ENCODE measurements around the gene DIO3.
A peak's percentile ranks its signal among the peaks of the same experiment; 100 is the strongest.
"Not testable (repeated sequence)": the region's sequence is repeated elsewhere in the genome, so short reads cannot be mapped to it uniquely, and the experiment has no call there.

DIO3 gene

DNA sequence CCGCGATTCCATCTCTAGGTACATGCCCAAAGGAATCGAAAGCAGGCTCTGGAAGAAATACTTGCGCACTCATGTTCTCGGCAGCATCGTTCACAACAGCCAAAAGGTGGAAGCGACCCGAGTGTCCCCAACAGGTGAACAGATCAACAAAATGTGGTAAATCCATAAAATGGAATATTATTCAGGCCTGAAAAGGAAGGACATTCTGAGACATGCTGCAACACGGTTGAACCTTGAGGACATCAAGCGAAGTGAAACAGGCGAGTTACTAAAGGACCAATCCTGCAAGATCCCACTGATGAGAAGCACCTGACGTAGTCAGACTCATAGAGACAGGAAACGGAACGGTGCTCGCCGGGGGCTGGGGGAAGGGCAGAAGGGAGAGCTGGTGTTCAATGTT is 17.5 kb upstream of the DIO3 start:
- DNase-seq: no peak

DNA sequence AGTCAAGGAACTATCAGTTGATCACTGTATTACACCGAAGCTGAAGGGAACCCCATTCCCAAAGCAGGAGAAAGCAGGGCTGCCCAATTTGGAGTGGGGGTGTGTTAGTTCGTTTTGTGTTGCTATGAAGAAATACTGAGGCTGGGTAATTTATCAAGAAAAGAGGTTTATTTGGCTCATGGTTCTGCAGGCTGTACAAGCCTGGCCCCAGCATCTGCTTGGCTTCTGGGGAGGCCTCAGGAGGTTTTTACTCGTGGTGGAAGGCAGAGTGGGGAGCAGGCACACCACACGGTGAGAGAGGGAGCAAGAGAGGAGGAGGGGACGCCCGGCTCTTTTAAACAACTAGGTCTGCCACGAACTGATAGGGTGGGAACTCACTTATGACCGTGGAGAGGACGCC is 16.7 kb upstream of the DIO3 start:
- no peak for DNase-seq

GRCh38 chr14:101546706-101547105 is 14.6 kb upstream of the DIO3 start:
- no peak for DNase-seq

DNA sequence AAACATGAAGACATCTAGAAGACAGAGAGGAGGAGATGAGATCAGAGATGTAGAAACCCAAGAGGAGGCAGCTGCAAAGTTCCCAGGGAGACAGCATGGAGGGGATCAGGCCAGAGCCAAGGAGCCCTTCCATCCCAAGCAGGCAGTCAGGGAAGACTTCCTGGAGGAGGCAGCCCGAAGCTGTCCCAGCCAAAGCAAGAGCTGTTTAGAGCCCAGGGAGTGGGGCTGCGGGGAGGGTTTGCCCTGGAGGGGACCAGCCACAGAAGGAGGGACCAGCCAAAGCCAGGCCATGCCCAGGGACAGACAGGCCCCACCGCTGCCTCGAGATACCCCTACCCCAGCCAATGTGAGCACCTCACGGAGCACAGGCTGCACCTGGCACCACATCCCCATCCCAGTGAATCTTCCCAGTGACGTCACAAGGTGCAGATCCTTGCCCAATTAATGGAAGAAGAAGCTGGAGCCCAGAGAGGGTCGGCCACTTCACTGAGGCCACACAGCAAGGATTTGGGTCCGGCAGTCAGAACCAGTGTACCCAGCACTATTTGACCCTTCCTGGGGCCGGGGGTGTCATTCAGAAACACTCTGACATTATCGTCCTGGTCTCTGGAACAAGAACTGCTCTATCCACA is 14.1 kb upstream of the DIO3 start:
- no peak for DNase-seq

GRCh38 chr14:101547961-101548669 is 13.2 kb upstream of the DIO3 start:
- DNase-seq: no peak

- no peak for DNase-seq
Observed at GRCh38 chr14:101548710-101549109, 12.6 kb upstream of the DIO3 start.

DNA sequence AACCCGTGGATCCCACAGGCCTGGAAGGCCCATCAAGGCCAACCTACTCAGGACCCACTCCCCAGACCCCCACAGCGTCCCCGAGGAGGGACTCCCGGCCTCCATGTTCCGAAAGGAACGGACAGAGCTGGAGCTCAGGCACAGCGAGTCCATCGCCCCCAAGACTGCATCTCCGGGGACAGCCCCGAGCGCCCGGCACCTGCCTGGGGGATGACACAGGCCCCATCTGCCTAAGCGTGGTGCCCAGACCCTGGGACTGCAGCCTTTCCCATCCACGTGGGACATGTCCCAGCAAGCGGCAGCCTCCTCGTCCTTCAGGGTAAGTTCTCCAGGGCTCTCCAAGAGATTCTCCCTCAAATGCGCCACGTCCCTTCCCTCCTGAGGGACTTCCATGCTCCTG is 12.1 kb upstream of the DIO3 start:
- no peak for DNase-seq

GRCh38 chr14:101550202-101550912 is 10.9 kb upstream of the DIO3 start:
- DNase-seq: not testable (repeated sequence)

DNA sequence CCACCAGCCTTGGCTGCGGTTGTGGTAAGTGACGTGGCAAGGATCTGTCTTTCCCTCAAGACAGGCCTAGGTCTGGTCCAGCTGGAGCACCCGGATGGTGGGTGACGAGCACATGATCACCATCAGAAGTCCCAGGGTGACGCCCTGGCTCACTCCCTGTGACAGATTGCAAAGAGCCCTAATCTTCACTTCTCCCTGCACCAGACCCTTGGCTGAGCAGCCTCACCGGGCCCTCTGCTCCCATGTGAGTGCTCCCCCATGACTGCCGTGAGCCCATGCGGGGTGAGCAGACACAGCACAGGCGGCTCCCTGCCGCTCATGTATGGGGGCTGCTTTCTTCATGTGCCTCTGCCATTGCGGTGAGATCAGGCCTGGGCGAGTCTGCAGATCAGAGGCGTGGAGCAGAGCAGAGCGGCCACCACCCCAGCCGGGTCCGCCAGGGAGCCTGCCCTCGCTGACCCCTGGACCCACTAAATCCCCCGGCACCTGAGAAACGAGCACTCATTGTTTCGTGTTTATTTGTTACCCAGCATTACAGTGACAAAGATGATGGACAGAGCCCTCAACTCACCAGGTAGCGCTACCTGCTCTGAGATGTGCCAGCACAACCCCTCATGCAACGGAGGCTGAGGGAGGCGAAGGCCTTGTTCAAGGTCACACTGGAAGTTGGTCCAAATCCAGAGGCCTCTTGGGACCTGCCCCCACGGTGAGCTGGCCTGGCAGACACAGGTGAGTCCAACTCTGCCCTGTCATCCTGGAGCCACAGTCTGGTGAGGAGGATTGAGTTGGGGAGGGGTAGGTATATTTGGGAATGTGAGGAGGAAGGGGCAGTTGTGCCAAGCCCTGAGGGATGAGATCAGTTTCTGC is 9.3 kb upstream of the DIO3 start:
- DNase-seq: no peak

DNA sequence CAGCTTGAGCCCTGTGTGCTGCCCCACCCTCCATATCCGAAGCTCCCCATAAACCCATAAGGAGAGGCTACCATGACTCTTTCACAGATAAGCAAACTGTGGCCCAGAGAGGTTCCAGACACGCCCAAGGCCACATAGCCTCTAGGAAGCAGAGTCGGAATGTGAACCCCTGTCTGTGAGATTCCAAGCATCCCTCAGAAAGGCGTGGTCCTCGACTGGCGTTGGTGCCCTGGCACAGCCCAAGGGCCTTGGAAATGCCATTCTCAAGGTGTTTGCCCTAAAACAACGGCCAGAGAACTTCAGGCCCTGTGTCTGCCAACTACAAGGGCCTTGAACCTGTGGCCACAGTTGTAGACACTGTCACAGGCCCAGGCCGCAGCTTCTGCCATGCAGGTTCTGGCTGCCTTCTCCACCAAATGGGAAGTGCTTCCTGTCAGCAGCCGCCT is 8.5 kb upstream of the DIO3 start:
- DNase-seq: no peak

DNA sequence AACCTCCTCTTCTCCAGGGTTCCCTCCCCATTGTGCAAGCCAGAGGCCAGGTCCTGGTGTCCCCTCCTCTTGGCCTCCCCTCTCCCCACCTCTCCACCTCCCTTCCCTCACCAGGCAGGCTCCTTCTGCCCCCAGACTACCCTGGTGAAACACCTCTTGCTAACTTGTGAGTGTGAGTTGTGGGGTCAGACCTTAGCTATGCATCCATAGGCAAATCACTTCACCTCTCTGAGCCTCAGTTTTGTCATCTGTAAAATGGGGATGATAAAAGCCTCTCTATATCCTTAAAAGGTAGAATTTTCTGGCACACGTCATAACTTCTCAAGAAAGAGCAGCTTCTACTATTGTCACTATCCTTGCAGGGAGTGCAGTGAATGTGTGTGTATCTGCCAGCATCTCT is 7.9 kb upstream of the DIO3 start:
- no peak for DNase-seq

DNA sequence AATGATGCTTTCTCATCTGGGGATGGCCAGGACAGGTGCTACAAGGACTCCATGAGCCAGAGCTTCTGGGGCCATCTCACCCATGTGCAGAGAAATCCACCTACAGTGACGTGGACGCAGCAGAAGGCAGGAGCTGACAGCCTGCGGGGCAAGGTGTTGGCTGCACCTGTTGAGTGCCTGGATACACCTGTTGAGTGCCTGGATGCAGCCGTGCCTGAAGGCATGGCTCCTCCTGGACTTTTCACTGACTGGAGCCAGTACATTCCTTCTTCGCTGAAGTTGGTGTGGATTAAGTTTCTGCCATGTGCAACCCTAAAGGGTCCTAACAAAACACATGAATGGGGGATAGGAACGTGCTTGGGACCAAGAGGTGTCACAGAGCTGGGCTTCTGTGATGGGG is 7.4 kb upstream of the DIO3 start:
- DNase-seq: no peak

- no peak for DNase-seq
Observed at GRCh38 chr14:101554991-101555668, 6.2 kb upstream of the DIO3 start.

DNA sequence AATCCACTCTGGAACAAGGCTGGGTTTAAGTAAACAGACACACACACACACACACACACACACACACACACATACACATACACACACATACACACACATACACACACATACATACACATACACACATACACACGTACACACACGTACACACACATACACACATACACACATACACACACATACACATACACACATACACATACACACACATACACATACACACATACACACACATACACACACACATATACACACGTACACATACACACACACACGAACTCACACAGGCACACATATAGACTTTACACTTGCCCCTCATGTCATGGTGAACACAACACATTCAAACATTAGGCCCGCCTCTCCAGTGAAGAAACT is 5.6 kb upstream of the DIO3 start:
- DNase-seq: not testable (repeated sequence)

DNA sequence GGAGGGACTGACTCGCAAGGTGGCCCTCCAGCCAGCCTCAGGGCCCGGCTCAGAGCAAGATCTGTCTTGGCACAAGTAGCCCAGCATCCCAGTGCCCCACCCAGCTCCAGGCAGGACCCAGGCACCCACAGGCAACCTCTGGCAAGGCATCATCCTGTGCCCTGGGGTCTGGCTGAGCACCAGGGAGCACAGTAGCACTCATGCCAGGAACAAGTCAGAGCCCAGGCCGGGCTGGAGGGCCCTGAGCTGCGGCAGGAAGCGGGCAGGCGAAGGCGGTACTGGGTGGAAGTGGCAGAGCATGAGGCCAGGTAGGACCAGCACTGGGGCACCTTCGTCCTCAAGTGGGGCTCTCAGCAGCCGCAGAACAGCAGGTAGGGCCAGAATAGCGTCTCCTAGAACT is 5.2 kb upstream of the DIO3 start:
- DNase-seq: no peak

DNA sequence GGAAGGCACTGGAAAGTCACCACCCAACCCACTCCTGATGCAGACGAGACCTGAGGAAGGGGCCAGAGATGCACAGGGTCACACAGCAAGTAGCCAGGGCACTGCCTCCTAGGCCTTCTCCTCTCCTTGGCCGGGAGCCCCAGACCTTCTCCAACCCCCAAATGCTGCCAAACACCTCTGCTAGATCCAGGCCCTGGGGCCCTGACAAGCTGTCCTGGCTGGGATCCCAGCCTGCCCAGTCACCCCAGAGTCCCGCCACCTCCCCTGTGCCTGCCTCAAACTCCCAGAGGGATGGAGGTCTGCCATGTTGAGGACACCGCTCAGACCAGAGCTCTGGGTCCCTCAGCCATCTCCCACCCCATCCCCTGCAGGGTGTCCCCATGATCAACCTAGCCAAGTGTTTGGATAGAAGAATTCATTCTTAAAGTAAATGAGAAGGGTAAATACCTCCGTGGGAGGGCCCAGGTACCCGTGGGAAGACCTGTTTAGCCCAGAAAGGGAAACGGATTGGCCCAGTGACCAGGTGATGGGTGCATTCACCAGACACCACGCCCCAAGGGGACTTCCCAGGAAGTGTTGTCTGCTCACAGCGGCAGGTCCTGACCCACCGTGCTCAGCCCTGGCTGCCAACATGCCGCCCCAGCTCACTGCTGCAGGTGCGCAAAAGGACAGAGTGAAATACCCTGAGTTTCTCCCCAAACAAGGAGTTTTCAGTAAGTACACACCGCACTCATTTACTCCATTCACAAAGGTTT is 4.6 kb upstream of the DIO3 start:
- no peak for DNase-seq

DNA sequence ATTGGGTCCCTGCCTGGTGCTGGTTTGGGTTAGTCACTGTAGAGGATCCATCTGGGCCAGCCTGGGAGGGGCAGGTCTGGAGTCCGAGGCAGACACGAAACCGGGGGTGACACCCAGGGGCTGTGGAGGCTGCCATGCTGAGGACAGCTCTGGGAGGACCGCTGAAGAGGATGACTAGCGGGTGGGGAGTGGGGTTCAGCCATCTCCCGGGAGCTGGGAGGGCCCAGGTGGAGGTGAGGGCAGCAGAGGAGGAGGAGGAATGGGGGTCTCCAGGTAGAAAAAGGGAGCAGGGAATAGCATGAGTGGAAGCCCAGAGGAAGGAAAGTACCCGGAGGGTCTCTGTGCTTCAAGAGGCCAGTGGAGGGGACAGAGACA is 4.0 kb upstream of the DIO3 start:
- DNase-seq: no peak

GRCh38 chr14:101557811-101558738 is 3.2 kb upstream of the DIO3 start:
- DNase-seq: peak; percentile 53

DNA sequence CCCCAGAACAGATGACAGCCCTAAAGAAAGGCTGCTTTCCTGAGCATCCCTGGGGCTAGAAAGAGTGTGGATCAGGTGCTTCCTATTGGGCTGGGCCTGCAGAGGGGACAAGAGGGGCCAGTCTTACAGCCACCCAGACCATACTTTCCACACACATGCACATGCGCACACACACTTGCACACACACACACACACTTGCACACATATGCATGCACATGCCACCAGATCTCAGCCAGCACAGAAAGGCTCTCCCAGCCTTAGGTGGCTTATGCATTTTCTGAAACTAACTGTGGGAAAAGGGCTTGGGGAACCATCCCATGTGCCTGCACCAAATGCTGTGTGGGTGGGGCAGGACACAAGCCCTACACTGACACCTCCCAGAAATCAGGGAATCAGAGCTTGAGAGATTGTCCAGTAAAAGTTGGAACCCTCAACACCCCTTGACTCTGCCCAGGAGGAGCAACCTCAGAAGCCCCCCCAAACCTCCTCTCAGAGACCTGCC is 2.5 kb upstream of the DIO3 start:
- DNase-seq: no peak

DNA sequence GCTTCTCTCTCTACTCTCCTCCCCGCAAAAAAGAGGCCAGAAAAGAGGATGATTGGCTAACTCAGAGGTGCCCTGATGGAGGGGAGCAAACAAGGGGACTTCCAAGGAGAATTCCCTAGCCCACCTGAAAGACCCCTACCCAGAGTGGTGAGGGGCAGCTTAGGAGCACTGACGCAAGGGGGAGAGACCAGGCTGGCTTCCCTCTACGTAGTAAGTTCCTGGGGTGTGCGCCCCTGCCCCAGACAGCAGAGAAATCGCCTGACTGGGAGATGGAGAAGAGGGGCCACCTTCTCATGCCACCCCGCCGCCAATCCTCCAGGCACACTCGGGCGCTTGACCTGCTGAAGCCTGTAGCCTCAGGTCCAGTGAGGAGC is 2.1 kb upstream of the DIO3 start:
- DNase-seq: no peak

Measured in right hindlimb (tissue), 1 donor.